Right atrium auricular region (tissue), 2 donors: Measurements from ENCODE around the gene PEX19. TPM values are rescaled to one million over a fixed set of nuclear protein-coding genes. Genes with fewer than 3 reads are reported as not detected.
A peak's percentile ranks its signal among the peaks of the same experiment; 100 is the strongest.
"Not testable (repeated sequence)": the region's sequence is repeated elsewhere in the genome, so short reads cannot be mapped to it uniquely, and the experiment has no call there.

Experiments
- DNase-seq: peaks from one replicate; pipeline ENCODE4 v3.0.0-alpha.2; 2019; ENCODE audit warnings: low spot score
- H3K27ac ChIP-seq, 2 donors: fragments of 200-600 bp; sonication (generic); 1 replicate in 1 of 2; 2 replicates in 1 of 2; pipeline ENCODE4 v1.5.1; 2016 to 2019
- H3K27me3 ChIP-seq, 2 donors: fragments of 200-600 bp; sonication (generic); one replicate each; pipeline versions ENCODE4 v1.5.1 to v1.6.0; 2017 to 2019
- H3K36me3 ChIP-seq: fragments of 200-600 bp; sonication (generic); one replicate; pipeline ENCODE4 v1.5.1; 2016
- H3K4me1 ChIP-seq, 2 donors: fragments of 200-600 bp; sonication (generic); one replicate each; pipeline versions ENCODE4 v1.5.1 to v1.6.0; 2017 to 2019
- H3K4me3 ChIP-seq, 2 donors: fragments of 200-600 bp; sonication (generic); 1 replicate in 1 of 2; 2 replicates in 1 of 2; pipeline ENCODE4 v1.5.1; 2017 to 2019; ENCODE audit warnings: mild to moderate bottlenecking in 1 of 2, moderate library complexity in 1 of 2
- H3K9me3 ChIP-seq, 2 donors: fragments of 200-600 bp; sonication (generic); one replicate each; pipeline ENCODE4 v1.5.1; 2019
- total RNA-seq, 2 donors: library from RNA; depleted of rRNA; stranded (reverse); fragments of >200 nt; gene quantifications; one replicate each; pipeline ENCODE4 v1.1.0, GENCODE V29; 2016
- TF ChIP-seq, protein P1 (sequence below), 2 donors: fragments of 200-600 bp; sonication (generic); IDR thresholded peaks; one replicate each; pipeline ENCODE4 v1.5.1; 2019; ENCODE audit warnings: antibody characterized with exemption in 2 of 2

PEX19 gene
- total RNA-seq, 2 donors from 2014 or later = 54.5 to 72.4 TPM

DNA sequence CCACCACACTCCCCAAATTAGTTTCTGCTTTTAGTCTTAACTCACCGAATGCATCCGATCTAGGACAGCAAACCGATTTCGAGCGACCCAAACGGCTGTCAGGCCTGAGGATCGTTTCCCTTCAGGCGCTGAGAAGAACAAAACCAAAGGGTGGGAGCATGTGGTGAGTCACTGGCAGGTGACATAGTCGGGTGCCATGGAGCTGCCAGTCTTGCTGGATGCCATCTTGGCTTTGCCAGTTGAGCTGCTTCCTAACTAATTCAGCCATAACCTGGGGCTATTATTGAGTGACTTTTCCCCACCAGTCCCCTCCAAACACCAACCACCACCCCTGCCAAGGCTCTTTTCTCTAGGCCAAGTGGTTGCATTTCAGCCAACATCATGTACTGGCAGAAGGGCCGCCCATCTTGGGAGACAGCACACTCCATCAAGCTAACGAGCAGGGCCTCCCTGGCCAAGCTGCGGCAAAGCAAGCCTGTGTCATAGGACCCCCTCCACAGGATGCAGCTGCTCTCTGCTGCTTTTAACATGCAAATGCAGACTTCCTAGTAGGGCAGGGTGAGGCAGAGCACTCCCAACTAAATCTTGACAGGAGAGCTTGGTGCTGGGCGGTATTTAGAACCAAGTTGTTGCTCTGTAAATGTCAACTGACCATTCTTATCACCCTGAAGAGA lies 22.3 kb upstream of the PEX19 start:
- Histone ChIP-seq H3K27me3 (no peaks in the 10 kb centered on the region), H3K27ac (peak overlapping the region; percentile 26 to 71), H3K4me3 (no peak overlapping the region), H3K4me1 (no peaks in the 10 kb centered on the region), H3K36me3 (peaks cover 96% of the 10 kb centered on the region), H3K9me3 (no peaks in the 10 kb centered on the region)
- DNase-seq = no peak
- TF ChIP-seq, protein P1, sequence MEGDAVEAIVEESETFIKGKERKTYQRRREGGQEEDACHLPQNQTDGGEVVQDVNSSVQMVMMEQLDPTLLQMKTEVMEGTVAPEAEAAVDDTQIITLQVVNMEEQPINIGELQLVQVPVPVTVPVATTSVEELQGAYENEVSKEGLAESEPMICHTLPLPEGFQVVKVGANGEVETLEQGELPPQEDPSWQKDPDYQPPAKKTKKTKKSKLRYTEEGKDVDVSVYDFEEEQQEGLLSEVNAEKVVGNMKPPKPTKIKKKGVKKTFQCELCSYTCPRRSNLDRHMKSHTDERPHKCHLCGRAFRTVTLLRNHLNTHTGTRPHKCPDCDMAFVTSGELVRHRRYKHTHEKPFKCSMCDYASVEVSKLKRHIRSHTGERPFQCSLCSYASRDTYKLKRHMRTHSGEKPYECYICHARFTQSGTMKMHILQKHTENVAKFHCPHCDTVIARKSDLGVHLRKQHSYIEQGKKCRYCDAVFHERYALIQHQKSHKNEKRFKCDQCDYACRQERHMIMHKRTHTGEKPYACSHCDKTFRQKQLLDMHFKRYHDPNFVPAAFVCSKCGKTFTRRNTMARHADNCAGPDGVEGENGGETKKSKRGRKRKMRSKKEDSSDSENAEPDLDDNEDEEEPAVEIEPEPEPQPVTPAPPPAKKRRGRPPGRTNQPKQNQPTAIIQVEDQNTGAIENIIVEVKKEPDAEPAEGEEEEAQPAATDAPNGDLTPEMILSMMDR (IDR thresholded peaks at IDR 0.05) = no peak

DNA sequence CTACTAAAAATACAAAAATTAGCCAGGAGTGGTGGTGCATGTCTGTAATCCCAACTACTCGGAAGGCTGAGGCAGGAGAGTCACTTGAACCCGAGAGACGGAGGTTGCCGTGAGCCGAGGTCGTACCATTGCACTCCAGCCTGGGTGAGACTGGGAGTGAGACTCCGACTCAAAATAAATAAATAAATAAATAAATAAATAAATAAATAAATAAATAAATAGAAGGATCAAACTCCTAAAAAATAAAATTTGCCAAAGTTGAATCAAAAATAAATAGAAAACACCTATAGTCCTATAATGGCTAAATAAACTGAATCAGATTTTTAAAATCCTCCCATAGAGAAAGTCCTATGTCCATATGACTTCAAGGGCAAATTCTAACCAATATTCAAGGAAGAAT lies 15.2 kb upstream of the PEX19 start:
- Histone ChIP-seq H3K27ac (no peak overlapping the region), H3K36me3 (peaks cover 80% of the 10 kb centered on the region)
- TF ChIP-seq, protein P1 (IDR thresholded peaks at IDR 0.05) = no peak

DNA sequence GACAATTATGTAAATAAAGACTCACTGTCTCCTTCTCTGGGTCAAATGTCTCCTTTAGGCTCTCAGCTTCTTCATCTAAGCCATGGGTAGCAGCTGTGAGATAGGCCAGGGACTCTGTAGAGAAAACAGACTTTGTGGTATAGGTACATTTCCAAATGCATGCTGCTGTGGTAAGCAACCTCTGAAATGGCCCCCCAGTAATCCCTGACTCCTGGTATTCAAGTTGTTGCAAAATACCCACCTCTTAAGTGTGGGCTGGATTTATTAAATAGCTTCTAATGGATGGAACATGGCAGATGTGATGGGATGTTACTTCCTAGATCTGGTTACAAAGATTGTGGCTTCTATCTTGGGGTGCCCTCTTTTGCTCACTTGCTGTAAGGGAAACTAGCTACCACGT lies 11.1 kb upstream of the PEX19 start:
- Histone ChIP-seq H3K36me3 (peaks cover 96% of the 10 kb centered on the region), H3K4me1 (no peaks in the 10 kb centered on the region), H3K9me3 (no peaks in the 10 kb centered on the region), H3K27ac (no peak overlapping the region), H3K4me3 (no peak overlapping the region), H3K27me3 (no peaks in the 10 kb centered on the region)
- TF ChIP-seq, protein P1 (IDR thresholded peaks at IDR 0.05) = no peak
- DNase-seq = no peak

More for the DNA sequence above, 15.2 kb upstream of the PEX19 start:
- H3K9me3 ChIP-seq = no peaks in the 10 kb centered on the region
- DNase-seq = no peak
- no peaks in the 10 kb centered on the region for H3K4me1 ChIP-seq
- H3K4me3 ChIP-seq = no peak overlapping the region
- H3K27me3 ChIP-seq = no peaks in the 10 kb centered on the region

DNA sequence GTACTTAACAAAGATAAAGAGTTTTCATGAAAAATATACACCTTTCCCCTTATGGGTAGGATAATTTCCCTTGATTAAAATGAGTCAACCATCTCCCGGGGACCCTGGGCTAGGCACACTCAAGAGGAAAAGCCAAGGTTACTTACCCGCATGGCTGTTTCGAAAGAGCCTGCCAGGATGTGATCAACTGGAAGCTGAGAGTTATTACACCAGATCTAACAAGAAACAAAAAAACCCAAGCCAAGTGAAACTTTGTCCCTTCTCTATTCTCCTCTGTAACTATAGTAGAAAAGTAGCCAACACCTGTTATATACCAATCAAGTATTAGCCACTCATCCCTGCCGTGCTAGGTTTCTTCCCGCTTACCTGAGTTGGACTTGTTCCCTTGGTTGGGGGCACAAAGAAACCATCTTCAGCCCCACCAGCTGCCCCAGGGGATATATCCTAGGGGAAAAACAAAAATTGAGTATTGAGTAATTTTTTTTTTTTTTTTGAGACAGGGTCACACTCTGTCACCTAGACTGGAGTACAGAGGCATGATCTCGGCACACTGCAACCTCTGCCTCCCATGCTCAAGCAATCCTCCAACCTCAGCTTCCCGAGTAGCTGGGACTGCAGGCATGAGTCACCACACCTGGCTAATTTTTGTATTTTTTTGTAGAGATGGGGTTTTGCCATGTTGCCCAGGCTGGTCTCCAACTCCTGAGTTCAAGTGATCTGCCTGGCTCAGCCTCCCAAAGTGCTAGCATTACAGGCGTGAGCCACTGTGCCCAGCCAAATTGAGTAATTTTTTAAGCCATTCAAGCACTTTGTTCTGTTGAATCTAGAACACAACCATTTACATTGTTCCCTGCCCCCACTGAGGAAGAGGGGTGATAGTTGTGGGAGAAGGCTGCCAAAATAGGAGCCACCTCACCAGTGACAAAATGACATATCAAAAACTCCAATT lies 8.4 kb upstream of the PEX19 start:
- H3K4me1 ChIP-seq = no peaks in the 10 kb centered on the region
- no peak overlapping the region for H3K27ac ChIP-seq
- H3K4me3 ChIP-seq = no peak overlapping the region
- no peaks in the 10 kb centered on the region for H3K27me3 ChIP-seq
- peaks cover 97% of the 10 kb centered on the region for H3K36me3 ChIP-seq
- no peaks in the 10 kb centered on the region for H3K9me3 ChIP-seq
- TF ChIP-seq, protein P1 (IDR thresholded peaks at IDR 0.05) = no peak
- no peak for DNase-seq

DNA sequence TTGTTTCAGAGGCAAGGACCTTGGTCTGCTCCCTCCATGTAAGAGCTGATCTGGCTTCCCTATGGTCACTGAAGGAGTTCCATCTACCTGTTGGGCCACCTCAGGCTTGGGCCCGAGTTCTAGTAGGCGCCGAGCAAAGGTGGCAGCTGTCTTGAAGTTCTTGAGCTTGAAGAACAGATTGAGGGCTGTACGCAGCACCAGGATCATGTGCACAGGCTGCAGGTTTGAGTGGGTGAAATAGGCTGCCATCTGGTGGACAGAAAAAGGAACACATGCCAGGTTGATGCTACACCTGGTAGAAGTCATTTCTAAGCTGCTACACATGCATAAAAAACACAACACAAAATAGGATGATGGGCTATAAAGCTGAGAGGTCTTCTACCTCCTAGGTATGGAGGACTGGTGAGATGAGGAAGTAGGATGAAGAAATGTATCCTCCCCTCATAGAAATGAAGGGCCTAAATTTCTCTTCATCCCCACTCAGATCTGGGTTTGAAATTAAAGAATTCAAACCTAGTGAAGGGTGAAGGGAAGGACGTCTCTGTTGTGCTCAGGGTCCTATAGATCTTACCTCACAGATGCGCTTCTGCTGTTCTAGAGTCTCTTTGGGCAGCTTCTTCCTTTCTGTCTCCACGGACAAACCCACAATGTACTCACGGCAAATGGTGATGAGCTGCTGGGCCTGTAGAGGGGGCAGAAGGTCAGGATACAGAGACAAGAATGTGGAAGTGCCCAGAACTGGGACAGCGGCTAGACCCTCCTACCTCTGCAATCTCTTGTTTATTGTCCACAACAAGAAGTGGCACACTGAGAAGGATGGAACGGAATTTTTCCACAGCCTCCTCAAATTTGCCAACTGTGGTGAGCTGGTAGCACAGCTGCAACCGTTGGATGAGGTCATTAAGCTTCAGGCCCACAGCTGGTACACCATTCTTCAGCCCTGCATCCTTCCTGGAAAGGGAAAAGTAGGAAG lies 6.6 kb upstream of the PEX19 start:
- Histone ChIP-seq H3K27ac (no peak overlapping the region), H3K4me3 (no peak overlapping the region), H3K27me3 (no peaks in the 10 kb centered on the region), H3K9me3 (no peaks in the 10 kb centered on the region), H3K36me3 (peaks cover 79% of the 10 kb centered on the region), H3K4me1 (no peaks in the 10 kb centered on the region)
- DNase-seq = peak; percentile 69
- TF ChIP-seq, protein P1 (IDR thresholded peaks at IDR 0.05) = peak; percentile 72 to 86

DNA sequence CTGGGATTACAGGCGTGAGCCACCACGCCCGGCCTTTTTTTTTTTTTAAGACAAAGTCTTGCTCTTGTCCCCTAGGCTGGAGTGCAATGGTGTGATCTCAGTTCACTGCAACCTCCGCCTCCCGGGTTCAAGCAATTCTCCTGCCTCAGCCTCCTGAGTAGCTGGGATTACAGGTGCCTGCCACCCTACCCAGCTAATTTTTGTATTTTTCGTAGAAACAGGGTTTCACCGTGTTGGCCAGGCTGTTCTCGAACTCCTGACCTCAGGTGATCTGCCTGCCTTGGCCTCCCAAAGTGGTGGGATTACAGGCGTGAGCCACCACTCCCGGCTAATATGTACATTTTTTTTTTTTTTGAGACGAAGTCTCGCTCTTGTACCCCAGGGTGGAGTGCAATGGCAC lies 2.8 kb upstream of the PEX19 start:
- H3K9me3 ChIP-seq, H3K27me3 ChIP-seq, DNase-seq, H3K27ac ChIP-seq, H3K4me3 ChIP-seq: not testable (repeated sequence)
- Histone ChIP-seq H3K4me1 (peaks cover 0 to 20% of the 10 kb centered on the region in 2 donors), H3K36me3 (peaks cover 42% of the 10 kb centered on the region)
